Amygdala (tissue), 56 donors: ENCODE results near the gene ZSWIM9.

Source experiments
- DNase-seq, 56 donors: peaks; one replicate each; lab custom pipeline; 2025; lab: John Stamatoyannopoulos, UW

ZSWIM9 gene

DNA sequence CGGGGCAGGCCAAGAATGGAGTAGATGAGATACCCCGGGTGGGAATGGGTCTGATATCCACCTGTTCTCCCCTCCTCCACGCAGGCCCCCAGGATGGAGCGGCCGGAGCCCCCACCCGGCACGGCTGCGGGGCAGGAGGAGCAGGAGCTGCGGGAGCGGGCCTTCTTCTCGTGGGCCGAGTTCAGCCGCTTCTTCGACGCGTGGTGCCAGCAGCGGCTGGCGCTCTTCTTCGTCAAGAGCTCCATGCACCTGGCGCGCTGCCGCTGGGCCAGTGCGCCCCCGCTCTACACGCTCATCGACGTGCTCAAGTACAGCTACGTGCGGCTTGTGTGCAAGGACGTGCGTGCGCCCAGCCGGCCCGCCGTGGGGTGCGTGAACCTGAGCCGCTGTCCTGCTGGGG is 1.2 kb downstream of the ZSWIM9 start:
- DNase-seq: no peak

GRCh38 chr19:48174445-48175030 is 4.1 kb downstream of the ZSWIM9 start:
- DNase-seq: no peak

- no peak for DNase-seq
These were observed 5.1 kb downstream of the ZSWIM9 start for GRCh38 chr19:48175578-48175977.

- no peak for DNase-seq
These were observed 5.7 kb downstream of the ZSWIM9 start for GRCh38 chr19:48176226-48176625.

DNA sequence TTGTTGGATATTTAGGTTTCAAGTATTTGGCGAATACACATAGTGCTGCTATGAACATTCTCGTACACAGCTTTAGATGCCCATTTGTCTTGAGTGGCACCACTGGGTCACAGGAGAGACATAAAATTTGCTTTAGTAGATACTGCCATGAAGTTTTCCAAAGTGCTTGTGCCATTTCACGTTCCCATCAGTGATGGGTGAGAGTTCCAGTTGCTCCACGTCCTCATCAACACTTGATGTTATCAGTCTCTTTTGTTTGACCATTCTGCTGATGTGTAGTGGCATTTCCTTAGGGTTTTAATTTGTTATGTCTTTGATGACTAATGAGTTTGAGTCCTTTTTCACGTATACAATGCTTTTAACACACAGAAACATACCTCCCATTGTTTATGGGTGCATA is 11.0 kb downstream of the ZSWIM9 start:
- no peak for DNase-seq

GRCh38 chr19:48182434-48182833 is 12.0 kb downstream of the ZSWIM9 start:
- no peak for DNase-seq

- DNase-seq: no peak
These were observed 12.9 kb downstream of the ZSWIM9 start for GRCh38 chr19:48183356-48183755.

- DNase-seq: no peak
These were observed 15.5 kb downstream of the ZSWIM9 start for GRCh38 chr19:48186015-48186414.

- DNase-seq: no peak
These were observed 16.1 kb downstream of the ZSWIM9 start for GRCh38 chr19:48186541-48186991.

- peak in 48 of 56 donors; percentile 2 to 81 (median 46) for DNase-seq
These were observed 19.9 kb downstream of the ZSWIM9 start for GRCh38 chr19:48190288-48190884.

DNA sequence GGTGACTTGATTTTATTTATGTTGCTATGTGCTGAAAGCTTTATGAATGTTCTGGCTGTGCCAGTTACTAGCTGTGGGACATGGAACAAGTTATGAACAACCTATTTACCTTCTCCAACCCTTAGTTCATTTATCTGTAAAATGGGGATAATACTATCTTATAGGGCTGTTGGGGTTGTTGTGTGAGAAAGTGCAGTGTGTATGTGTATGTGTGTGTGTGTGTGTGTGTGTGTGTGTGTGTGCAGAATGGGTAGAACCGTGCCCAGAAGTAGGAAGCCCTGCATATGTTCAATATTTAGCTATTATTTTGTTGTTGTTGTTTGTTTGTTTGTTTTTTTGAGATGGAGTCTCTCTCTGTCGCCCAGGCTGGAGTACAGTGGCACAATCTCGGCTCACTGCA is 20.4 kb downstream of the ZSWIM9 start:
- DNase-seq: no peak

GRCh38 chr19:48192750-48193149 is 22.3 kb downstream of the ZSWIM9 start:
- peak in 3 of 56 donors; percentile 9 to 19 (median 9) for DNase-seq

DNA sequence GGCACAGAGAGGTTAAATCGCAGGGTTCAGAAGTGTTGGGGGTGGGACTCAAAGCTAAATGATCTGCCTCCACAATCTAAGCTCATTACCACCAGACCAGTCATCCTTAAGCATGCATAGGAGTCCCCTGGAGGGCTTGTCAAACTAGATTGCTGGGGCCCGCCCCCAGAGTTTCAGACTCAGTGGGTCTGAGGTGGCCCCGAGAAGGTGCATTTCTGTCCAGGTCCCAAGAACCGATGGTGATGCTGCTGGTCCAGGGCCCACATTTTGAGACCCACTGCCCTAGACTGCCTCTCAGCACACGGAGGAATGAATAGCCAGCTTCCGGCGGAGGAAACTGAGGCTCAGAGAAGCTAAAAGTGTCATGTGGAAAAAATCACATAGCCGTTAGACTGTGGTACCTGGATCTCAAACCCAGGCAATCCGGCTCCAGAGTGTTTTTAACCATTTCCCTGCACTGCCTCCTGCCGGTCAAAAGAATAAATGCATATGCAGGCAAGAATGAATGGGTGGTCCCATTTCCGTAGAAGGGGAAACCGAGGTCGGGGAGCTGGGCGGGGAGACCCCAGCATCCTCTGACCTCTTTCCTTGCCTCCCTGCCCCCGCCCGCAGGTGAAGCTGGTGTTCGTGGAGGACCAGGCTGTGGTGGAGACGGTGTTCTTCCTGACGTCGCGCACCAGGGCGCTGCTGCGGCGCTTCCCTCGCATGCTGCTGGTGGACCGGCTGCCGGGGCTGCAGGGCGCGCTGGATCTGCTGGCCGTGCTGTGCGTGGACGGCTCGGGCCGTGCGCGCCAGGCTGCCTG is 23.8 kb downstream of the ZSWIM9 start:
- no peak for DNase-seq

- DNase-seq: no peak
These were observed 24.7 kb downstream of the ZSWIM9 start for GRCh38 chr19:48194844-48195830.

- no peak for DNase-seq
These were observed 25.9 kb downstream of the ZSWIM9 start for GRCh38 chr19:48196321-48196763.

DNA sequence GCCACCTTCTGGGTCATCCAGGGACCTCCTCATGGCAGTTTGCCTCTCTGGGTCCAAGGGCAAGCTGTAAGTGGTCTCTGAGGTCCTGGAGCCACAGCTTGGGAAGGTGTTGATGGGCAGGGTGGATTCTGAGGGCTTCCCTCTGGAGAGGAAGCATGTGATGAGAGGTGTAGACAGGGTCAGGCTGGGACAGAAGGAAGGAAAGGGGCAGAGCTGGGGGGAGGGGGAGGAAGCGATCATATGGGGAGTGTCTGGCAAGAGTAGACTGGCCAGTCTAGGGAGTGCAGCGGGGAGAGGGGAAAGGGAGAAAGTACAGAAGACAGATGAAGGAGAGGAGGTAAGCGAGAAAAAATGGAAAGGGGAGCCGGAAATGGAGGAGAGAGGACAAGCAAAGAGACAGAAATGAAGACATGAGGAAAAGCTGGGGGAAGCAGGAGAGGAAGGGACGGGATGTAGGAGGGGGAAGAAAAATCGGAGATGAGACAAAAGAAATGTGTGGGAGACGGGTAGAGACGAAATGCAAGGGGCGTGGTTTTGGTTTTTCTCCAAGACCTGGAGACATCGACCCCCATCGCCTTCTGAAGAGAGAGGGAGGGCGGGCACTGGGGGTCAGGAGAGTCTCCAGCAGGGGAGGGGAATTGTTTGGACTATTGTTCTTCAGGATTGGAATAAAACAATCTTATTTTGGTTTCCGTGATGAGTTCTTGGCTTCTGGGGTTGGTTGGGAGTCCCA is 26.6 kb downstream of the ZSWIM9 start:
- DNase-seq: no peak

DNA sequence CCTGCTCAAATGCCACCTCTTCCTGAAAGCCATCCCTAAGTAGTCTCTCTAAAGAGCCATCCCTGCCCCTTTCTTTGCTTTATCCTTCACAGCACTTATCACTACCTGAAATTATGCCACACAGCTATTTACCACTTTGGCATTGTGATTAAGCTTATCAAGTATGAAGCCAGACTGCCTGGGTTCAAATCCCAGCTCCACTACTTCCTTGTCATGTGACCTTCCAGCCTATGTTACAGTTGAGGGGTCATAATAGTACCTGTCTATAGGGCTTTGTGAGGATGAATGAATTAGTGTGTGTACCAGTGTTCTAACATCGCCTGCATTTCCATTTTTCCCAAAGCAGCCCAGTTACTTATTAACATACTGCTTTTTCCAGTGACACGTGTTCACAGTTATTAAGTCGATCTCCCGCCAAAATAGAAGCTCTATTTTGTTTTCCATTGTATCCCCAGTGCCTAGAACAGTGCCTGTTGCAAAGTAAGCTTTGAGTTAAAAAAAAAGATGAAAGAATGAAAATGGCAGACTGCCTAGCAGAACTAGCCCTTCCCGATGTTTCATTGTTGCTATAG is 32.8 kb downstream of the ZSWIM9 start:
- DNase-seq: no peak

GRCh38 chr19:48203794-48204628 is 33.5 kb downstream of the ZSWIM9 start:
- DNase-seq: peak; percentile 84 to 98 (median 95)
